Measurements from ENCODE around the gene PLEKHA7.

The PLEKHA7 gene

GRCh38 chr11:16925561-16926065 lies 88.6 kb downstream of the PLEKHA7 start:
- Histone ChIP-seq H3K27me3 (peaks cover 21% of the 10 kb centered on the region), H3K36me3 (no peaks in the 10 kb centered on the region), H3K4me3 (ENCODE audit: low read depth, low read length) (peak overlapping the region; percentile 31; the same call in 1 of the 2 replicates), H3K9me3 (no peaks in the 10 kb centered on the region), H3K4me1 (no peaks in the 10 kb centered on the region)
- DNase-seq: peak; percentile 36
- TF ChIP-seq CTCF (IDR thresholded peaks at IDR 0.05; ENCODE audit: low read depth, low read length): no peak

GRCh38 chr11:16924826-16925560 lies 89.2 kb downstream of the PLEKHA7 start:
- peaks cover 21% of the 10 kb centered on the region for H3K27me3 ChIP-seq

GRCh38 chr11:16924462-16924825 lies 89.8 kb downstream of the PLEKHA7 start:
- no peaks in the 10 kb centered on the region for H3K4me1 ChIP-seq
- no peaks in the 10 kb centered on the region for H3K9me3 ChIP-seq
- DNase-seq: no peak
- no peak overlapping the region for H3K4me3 ChIP-seq (ENCODE audit: low read depth, low read length)
- TF ChIP-seq CTCF (IDR thresholded peaks at IDR 0.05; ENCODE audit: low read depth, low read length): no peak
- no peaks in the 10 kb centered on the region for H3K36me3 ChIP-seq
- peaks cover 21% of the 10 kb centered on the region for H3K27me3 ChIP-seq

More at GRCh38 chr11:16924826-16925560, 89.2 kb downstream of the PLEKHA7 start:
- no peak for DNase-seq
- Histone ChIP-seq H3K9me3 (no peaks in the 10 kb centered on the region), H3K36me3 (no peaks in the 10 kb centered on the region), H3K4me3 (ENCODE audit: low read depth, low read length) (peak overlapping the region; percentile 11), H3K4me1 (no peaks in the 10 kb centered on the region)
- no peak for TF ChIP-seq CTCF (IDR thresholded peaks at IDR 0.05; ENCODE audit: low read depth, low read length)

GRCh38 chr11:16923987-16924386 lies 90.2 kb downstream of the PLEKHA7 start:
- peaks cover 21% of the 10 kb centered on the region for H3K27me3 ChIP-seq
- no peak for DNase-seq
- H3K9me3 ChIP-seq: no peaks in the 10 kb centered on the region
- no peaks in the 10 kb centered on the region for H3K36me3 ChIP-seq
- H3K4me1 ChIP-seq: no peaks in the 10 kb centered on the region
- H3K4me3 ChIP-seq (ENCODE audit: low read depth, low read length): no peak overlapping the region
- no peak for TF ChIP-seq CTCF (IDR thresholded peaks at IDR 0.05; ENCODE audit: low read depth, low read length)

- H3K27me3 ChIP-seq: peaks cover 21% of the 10 kb centered on the region
- no peaks in the 10 kb centered on the region for H3K9me3 ChIP-seq
- H3K36me3 ChIP-seq: no peaks in the 10 kb centered on the region
- TF ChIP-seq CTCF (IDR thresholded peaks at IDR 0.05; ENCODE audit: low read depth, low read length): no peak
- no peak overlapping the region for H3K4me3 ChIP-seq (ENCODE audit: low read depth, low read length)
- no peaks in the 10 kb centered on the region for H3K4me1 ChIP-seq
- DNase-seq: no peak
Observed at GRCh38 chr11:16921668-16922067, 92.5 kb downstream of the PLEKHA7 start.

GRCh38 chr11:16921019-16921418 lies 93.2 kb downstream of the PLEKHA7 start:
- no peaks in the 10 kb centered on the region for H3K36me3 ChIP-seq
- no peaks in the 10 kb centered on the region for H3K9me3 ChIP-seq
- TF ChIP-seq CTCF (IDR thresholded peaks at IDR 0.05; ENCODE audit: low read depth, low read length): no peak
- H3K4me1 ChIP-seq: no peaks in the 10 kb centered on the region
- H3K4me3 ChIP-seq (ENCODE audit: low read depth, low read length): no peak overlapping the region
- H3K27me3 ChIP-seq: peaks cover 20% of the 10 kb centered on the region
- no peak for DNase-seq

All from BE2C (cell line).